CD4-positive, alpha-beta T cell treated with Interleukin-6 for 4 hours (primary cell): ENCODE data around the gene LRCH1.

ENCODE experiments used
- DNase-seq: peaks from one replicate; pipeline ENCODE4 v3.0.0-alpha.2; 2020; ENCODE audit warnings: mixed read lengths

The LRCH1 gene

DNA sequence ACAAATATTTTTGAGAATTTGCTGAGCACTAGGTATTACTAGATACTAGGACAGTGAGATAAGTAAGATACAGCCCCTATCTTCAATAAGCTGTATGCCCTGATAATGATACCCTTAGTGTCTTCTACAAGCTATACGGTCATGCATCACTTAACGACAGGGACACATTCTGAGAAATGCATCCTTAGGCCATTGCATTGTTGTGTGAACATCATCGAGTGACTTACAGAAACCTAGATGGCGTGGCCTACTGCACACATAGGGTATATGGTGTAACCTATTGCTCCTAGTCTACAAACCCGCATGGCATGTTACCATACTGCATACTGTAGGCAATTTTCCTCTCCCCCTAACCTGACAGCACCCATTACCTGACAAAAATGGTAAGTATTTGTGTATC is 64.9 kb downstream of the LRCH1 start:
- DNase-seq, result no peak

DNA sequence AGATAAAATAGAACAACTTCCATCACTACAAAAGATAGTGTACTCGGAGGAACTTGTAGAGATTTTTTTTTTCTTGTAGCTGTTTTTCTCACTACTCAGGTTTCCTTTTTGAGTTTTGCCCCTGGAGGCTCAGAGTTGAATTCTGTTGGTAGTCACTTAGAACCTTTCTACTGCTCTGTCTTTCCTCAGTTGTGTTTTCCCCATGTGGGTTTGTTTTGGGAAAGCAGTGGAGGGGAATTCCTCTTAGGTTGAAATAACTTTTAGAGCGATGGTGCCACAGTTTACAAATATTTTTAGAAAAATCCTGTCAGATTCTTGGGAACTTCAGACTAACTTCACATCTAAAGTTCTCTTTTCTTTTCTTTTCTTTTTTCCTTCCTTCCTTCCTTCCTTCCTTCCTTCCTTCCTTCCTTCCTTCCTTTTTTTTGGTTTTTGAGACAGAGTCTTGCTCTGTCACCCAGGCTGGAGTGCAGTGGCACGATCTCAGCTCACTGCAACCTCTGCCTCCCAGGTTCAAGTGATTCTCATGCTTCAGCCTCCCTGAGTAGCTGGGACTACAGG is 65.8 kb downstream of the LRCH1 start:
- DNase-seq, result no peak

DNA sequence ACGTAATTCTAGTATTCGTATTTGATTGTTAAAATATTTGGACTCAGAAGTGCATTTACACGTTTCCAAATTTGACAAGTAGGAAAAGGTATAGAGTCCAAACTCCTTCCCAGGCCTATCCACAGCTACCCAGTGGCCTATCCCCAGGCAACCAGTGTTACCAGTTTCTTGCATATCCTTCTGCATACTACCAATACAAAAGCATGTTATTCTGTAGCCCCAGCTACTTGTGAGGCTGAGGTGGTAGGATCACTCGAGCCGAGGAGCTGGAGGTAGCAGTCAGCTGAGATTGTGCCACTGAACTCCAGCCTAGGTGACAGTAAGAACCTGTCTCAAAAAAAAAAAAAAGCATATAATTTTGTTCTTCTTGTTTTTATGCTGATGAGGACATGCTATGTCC is 67.1 kb downstream of the LRCH1 start:
- DNase-seq, result no peak

DNA sequence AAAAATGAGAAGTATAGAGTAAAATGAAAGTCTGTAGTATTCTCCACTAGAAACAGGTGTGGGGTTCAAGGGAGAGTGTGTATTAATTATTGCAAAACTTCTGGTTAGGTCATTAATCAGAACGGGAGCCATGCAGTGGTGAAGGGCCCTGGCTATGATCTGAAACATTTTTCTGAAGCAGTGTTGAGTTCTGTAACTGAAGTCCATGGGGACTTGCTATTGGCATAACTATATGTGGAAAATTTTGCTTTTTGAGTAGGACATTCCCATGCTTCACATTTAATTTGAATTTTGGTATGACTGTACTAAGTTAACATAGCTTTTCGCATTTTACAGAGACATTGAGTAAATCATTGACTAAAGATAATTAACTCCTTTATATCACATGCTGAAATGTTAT is 67.5 kb downstream of the LRCH1 start:
- DNase-seq, result no peak

DNA sequence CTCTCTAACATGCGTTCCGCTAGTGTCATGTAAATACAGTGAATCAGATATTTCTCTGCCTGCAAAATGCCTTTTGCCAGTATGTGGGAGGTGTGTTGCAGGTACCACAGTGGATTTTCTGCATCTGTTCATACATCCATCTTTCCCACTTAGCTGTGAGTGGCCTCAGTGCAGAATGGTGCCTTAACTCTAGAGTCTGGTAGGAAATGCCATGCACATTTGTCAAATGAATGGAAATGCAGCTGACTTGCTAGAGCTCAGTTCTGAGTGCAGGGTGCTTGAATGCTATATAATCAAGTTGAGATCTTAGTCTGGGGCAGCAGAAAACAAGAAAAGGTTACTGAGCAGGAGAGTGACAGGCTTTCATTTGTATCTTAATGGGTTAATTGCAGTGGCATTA is 68.2 kb downstream of the LRCH1 start:
- no peak for DNase-seq

DNA sequence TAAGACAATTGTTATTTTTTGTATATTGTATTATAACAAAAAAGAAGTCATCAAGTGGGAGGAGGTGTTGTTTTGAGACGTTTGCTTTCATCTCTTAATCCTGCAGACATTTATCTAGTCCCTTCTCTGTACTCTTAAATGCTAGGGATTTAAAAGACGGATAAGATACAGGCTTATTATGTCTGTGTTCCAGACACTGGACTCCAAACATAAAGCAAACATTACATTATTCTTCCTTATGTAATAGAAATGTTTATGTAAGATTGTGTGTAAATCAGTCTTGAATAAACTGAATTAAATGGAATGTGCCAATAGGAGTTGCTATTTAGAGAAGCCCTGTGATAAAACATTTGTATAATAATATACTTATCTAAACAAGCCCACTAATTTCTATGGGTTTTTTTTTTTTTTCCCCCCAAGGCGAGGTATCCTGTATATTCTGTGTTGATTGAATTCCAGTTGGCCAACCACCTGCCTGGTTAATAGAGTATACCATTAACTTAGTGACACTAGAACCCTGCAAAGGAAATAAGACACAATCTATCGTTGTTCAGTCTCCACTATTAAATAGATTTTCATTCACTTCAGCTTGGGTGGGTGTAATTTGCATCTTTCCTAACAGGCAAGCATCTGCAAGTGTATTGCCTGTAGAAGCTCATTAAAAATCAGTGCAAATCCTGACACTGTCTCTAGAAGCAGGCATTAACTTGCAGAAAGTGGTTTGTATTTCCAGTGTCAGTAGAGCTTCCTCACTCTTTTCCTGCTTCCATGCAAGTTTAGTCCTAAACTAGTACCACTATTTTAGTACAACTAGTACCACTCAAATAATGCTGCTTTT is 69.0 kb downstream of the LRCH1 start:
- DNase-seq, result no peak

DNA sequence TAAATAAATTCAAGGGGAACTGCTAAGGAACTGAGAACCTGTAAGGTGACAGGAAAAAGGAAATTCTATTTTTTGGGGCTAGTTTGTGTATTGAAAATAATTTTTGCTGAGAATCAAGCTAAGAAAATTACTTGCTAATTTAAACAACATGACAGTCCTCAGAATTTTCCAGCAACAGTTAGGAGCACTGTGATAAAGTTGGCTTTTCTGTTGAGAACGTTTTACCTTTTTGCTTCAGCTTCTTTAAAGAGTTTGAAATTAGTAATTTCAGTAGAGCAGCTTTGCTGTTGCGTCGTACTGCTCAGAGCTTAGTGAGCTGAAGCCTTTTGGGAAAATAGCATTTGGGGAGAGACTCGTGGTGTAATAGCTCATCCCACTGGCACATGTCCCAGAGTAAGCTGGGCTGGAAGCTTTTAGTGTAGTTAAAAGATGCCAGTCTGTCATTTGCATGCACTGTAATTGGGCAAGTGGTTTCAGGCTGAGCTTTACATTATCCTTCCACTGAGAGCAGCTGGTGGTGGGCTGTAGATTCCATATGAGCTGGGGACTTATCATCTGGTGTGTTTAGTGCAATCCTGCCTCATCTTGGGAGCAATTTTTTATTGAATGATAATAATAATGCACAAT is 69.8 kb downstream of the LRCH1 start:
- no peak for DNase-seq

DNA sequence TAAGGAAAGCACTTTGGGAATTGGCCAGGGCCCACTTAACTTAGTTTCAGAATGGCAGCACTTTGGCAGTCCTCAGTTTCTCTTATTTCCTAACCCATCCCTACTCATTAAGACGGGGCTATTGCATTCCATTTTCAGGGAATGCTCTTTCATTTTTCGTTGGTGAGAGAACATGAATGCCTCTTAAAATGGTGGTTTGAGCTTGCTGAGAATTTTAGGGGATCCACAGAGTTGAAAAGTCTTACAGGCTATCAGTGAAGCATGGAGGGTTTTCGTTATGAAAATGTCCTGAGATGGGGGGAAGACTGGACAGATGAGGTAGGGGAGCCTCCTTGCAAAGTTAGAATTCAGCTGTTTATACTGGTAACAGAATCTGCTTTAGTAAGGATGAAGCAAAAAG is 71.4 kb downstream of the LRCH1 start:
- no peak for DNase-seq

DNA sequence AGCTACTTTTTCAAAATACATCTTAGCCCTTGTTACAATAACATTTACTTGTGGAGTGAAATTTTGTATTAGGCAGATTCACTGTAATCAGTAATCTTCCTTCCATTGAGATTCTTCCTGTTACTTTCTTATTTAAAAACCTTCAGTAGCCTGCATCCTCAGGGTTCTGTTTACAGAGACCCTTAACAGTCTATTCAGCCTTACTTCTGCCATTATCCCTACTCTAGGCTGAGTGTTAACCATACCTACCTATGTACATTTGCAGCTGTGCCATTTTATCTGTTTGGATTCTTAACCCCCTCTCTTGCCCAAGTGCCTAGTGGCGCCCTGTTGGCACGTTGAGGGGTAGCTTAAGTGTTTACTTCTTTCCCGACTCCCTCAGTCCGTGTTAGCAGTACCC is 71.9 kb downstream of the LRCH1 start:
- no peak for DNase-seq

DNA sequence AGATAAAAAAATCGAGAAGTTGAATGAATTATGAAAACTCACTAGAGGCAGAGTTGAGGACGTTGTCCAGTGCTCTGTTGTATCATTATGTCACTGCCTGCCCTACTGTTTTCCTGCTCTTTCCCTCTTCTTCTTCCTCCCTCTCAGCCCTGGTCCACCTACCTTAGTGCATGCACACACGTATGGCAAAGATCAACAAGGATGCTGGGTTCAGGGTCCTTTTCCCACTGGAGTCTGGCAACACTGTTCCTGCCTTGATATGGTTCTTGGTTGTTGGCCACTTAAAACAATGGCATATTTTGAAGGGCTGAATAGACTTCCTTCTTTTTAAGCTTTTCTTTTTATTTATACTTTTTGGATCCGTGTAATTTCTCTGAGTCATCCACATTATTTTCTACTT is 74.5 kb downstream of the LRCH1 start:
- DNase-seq, result no peak

DNA sequence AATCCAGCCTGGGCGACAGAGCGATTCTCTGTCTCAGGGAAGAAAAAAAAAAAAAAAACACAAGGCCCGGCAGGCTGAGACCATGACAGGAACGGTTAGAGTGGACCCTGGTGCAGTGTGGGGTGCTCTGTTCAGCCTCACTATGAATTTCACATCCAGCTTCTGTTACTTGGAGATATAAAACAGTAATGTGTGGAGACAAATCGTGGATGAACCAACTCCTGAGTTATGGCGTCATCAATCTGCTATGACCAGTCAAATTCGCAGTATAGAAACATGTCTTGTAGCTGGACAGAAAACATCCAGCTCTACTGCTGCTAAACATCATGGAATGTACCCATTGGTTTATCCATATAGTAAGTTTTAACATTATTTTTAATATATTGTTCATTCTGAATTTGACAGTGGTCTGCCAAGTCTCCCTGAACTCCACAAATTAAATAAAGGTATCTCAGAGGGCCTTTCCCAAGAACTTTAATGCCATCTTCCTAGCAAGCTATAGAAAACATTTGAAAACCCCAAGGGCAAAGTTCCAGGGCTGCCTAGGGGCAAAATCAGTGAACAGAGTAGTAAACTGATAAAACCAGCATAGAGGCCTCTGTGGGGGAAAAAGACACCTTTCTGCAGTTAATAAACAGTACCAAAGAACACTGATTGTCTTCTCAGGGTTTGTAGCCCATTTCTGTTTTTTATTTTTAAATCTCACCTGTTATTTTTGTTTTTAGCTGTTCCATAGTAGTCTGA is 75.8 kb downstream of the LRCH1 start:
- DNase-seq, result no peak

DNA sequence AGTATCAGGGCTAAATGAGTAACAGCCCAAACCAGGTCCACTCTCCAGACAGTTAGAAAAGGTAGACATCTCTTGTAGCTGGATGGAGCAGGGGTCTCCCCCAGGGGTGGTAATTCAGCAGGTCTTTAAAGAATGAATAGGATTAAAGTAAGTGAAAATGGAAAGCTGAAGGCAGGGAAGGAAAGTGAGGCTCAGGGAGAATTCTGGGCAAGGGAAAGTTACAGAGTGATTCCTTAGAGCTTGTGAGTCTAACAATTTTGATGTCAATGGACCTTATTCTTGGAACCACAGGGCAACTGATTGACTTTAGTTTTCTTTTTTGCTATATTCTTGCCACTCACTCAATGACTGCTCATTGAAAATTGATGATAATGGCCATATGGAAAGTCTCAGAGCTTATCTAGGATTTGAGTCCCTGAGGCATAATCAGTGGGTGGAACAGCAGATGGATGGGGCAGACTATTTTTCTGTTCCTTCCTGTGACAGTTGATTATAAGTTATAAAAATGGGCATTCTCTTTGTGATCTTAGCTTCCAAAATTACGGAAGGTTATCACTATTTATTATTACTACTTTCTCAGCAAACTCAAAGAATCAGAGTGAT is 76.9 kb downstream of the LRCH1 start:
- DNase-seq, result no peak

DNA sequence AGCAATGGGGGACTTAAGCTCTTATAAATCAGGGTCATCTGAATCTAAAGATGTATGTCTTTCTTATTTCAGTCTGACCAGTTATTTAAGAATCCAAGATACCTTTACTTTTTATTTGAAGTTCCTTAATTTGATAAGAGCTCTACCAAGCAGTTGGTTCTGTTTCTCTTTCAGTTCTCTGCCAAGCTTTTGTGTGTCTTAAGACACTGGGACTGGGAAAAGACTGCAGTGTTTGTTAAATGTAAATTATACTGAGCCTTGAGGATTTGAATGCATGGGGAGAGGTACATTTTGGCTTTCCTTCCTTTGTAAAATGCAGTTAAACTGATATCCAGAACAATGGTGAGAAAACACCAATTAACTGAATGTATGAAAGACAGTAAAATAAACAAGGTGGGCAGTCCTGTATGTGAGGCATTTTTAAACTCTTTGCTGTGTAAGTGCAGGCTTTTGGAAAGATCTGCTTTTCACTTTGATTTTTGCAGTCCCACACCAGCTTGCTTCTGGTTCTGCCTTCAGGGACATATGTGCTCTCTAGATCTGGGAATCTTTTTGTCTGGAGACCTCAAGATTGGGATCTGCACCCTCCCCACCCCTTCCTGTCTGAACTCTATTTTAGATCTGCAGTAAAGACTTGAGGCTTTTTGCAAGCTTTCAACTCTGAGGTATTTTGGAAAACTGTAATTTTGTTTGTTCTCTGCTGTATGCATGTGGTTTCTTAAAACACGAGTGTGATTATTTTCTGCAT is 77.6 kb downstream of the LRCH1 start:
- DNase-seq, result no peak

DNA sequence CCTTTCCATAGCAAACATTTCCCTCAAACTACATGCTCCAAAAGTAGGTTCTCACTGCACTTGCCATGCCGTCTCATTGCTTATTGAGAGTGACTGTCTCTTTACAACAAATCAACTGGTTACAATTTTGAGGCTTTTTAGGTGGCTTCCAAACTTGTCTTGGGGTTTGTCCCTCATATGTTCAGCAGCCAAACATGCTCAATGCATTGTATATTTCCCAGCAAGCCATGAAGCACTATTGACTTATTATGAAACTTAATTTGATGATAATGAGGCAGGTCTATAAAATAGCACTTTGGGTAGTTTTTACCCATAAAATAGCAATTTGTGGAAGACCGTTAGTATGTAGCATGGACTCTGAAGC is 78.2 kb downstream of the LRCH1 start:
- no peak for DNase-seq

DNA sequence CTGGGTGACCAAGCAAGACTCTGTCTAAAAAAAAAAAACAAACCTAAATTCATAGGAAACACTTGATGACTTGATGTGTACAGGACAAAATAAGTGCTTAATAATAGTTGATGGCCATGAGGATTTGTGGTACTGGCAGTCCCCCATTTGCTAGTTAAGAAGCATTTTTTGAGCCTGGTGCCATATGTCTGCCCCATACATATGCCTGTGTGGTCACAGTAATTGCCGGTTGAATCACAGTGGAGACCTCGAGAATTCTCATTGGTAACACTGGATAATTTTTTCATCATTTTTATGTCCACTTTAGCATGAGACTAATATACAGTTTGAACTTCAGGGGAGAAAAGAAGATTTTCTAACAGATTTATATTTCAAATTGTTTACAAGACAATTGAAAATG is 79.2 kb downstream of the LRCH1 start:
- DNase-seq, result no peak

DNA sequence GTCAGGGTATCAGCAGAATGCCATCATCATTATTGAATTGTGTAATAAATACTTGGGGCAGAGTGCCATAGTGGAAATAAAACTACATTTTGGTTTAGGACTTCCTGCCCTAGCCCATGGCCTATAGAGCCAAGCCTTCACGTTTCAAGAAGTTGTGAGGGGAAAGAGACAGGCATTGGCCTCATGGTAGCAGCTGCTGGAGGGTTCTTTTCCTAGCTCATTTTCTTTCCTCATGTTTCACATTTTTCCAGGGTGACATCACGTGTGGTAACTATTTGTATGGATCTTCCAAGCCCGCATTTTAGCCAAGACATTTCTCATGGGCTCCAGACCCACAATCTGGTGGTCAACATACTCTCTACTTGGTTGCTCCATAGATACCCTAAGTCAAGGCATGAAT is 80.4 kb downstream of the LRCH1 start:
- no peak for DNase-seq

DNA sequence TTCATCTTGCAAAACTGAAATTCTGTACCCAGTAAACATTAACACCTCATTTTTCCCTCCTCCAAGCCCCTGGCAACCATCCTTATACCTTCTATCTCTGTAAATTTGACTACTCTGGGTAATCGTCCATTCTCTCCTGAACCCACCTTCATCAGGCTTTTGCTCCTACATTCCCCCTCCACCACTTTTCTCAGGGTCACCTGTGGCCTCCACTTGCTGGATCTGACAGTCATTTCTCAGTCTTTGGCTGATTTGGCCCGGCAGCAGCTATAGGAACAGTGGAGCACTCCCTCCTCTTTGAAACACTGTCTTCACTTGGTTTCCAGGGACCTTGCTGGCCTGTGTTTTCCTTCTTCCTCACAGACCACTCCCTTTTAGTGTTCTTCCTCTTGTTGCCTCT is 83.5 kb downstream of the LRCH1 start:
- no peak for DNase-seq

DNA sequence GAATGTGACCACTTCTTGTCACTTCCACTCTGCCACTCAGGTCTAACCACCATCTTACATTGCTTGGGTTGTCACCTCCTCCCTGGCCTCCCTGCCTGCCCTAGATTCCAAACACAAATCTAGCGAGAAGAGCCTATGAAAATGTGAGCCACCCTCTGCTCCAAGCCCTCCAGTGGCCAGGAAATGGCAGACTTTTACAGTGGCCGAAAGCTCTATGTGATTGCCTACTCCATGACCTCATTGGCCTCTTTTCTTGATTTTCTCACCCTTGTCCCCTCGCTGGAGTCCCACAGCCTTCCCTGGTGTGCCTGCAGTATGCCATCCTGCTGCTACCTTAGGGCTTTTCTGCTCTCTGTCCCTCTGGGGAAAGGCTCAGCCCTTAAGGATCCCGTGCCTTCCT is 84.2 kb downstream of the LRCH1 start:
- no peak for DNase-seq

DNA sequence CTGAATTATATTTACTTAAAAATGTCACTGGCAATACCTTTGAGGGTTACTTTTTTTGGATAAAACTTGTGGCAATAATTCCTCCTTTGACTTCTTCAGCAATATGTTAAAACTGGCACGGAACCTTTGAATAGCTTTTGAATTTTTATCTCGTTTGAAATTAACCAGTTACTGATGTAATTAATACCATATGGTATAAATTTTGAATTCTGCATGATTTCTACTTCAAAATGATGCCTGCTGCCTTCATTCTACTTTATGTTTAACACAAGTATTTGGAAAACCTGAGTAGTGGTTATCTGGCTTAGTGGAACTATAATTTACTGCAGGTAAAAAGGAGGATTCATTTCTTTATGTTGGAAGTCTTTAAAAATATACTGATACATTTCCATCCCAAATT is 85.3 kb downstream of the LRCH1 start:
- DNase-seq, result no peak

DNA sequence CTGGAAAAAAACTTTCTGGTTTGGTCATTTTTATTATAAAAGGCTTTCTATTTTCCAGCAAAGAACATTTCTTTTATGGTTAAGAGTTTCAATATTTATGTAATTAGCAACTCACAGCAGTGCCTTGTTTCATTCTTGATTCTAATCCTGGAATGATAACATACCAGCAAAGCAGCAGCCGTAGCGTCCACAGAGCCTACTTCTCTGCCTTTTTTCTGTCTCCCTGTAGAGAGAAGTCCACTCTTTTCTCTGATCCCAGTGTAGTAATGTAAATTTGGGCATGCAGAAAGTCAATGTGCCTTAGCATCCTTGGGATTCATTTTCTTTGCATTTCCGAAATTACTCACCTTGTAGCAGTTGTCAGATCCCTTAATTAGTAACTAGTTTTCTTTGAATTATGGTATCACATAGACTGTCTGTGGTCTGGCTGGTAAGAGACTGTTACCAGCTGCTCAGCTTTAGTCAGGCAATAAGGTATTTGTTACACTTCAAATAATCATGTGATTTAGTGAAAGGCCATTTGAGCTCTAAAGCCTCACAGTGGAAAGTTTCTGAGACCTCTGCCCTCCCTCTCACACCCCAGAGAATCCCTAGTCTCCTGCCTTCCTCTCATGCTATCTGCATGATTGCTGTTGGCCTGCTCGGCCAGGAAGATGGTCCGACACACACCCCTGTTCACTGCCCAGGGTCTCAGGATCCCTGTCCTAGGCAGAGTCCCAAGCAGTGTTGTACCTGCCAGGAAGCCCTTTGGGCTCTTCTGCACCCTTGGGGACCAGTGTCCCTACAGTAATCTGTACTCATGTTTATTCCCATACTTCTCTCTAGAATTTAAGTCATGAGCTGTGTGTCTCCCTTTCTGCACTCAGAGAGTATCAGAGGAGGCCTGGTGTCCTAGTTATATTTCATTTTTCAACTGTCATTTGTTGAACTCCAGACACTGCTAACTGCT is 86.3 kb downstream of the LRCH1 start:
- DNase-seq, result no peak

DNA sequence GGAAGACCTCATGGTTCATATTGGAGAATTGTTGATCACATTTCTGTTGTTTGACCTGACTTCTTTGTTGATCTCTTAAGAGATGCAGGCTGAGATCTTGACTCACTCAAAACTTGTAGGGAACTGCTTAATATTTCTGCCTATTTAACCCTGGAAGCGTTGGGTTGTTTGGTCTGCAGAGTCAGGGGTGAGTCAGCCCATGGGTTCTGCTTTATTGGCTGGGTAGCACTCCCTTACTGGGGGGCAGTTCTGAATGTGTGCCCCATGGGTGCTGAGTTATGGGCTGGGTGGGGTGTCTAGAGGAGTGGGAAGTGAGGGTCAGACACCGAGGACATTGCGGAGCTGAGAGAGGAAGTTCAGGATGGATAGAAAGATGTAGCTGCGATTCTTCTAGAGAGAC is 87.9 kb downstream of the LRCH1 start:
- no peak for DNase-seq
